NCI-H1105 treated with DMSO at 0.1 percent for 48 hours (cell line): ENCODE measurements around the gene MIOX.
"Not testable (repeated sequence)": the region's sequence is repeated elsewhere in the genome, so short reads cannot be mapped to it uniquely, and the experiment has no call there.

ENCODE experiments used
- DNase-seq: peaks from one replicate; lab custom pipeline; 2025; lab: John Stamatoyannopoulos, UW

The MIOX gene

DNA sequence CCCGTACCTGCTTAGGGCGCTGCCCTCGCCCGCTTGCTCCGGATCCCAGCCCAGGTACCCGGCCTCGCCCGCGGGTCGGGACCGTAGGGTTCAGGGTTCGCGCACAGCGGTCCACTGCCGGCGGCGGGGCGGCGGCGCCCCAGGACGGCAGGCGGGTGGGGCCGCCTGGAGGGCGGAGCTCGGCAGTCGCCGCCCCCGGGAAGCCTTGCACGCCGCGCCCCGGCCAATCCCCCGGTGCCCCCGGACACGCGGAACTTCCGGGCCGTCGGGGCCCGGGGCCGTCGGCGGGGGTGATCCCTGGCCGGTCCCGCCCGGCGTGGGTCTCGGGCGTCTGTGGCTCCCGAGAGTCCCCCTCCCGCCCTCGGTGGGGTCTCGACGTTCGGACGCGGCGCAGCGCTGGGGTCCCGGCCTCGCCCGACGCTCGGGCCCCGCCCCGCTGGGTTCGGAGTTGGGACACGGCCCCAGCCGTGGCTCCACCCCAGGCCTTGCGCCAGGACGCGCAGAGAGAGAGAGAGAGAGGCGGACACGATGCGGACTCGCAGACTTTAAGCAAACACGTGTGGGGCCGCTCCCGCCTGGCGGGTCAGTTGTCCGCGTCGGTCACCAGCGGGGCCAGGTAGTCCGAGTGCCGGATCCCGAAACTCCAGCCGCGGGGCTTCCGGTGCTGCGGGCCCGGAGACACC lies 43.4 kb downstream of the MIOX start, which contains the start of gene TYMP:
Gene TYMP (minus strand): TSS at position 116 of the 683 bp plus-strand sequence. CDS start 303 bp downstream, outside the sequence.
- DNase-seq, result no peak

- DNase-seq, result no peak
These were observed 43.9 kb downstream of the MIOX start for GRCh38 chr22:50530580-50530876.

DNA sequence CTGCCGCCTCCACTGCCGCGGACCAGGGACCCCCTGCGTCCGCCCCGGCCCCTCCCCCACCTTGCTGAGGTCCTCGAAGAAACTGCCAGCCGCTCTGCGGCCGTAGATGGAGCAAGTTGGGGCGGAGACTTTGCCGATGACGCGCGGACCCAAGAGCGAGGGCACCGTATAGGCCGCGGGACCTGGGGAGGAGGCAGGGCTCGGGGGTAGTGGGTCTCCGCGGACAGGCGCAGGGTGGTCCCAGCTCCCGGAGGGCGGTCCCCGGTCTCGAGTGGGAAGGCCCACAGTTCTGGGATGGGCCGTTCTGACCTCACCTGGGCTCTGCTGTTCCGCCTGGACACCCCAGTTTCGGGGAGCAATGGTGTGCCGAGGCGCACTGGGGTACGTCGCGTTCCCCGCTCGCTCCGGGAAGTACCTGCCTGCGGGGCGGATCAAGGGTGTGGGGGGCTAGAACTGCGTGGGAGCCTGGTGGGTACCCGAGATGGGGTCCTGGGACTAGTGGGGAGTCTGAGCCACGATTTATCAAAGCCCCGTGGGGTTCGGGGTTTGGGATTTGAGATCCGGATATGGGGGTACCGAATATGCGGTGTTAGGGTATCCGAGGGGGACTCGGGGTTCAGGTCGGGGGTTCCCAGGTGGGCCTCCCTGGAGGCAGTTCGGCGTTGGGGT lies 44.4 kb downstream of the MIOX start:
- peak; percentile 53 for DNase-seq

DNA sequence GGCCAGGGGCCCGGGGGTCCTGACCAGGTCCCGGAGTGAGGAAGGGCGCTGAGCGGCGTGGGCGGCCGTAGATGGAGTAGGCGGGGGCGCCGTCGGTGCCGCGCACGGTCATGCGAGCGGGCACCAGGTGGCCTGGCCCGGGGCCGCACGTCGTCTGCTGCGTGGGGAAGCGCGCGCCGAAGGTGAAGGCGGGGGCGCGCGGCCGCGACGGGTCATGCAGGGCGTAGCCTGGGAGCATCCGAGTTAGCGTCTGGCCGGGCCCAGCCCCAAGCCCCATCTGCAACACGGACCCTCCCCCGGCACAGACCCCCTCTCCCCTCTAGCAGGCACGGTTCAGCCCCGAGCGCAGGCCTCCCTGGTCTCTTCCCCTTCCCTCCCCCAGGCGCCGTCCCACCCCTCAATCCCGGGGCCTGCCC lies 44.9 kb downstream of the MIOX start:
- peak; percentile 34 for DNase-seq

DNA sequence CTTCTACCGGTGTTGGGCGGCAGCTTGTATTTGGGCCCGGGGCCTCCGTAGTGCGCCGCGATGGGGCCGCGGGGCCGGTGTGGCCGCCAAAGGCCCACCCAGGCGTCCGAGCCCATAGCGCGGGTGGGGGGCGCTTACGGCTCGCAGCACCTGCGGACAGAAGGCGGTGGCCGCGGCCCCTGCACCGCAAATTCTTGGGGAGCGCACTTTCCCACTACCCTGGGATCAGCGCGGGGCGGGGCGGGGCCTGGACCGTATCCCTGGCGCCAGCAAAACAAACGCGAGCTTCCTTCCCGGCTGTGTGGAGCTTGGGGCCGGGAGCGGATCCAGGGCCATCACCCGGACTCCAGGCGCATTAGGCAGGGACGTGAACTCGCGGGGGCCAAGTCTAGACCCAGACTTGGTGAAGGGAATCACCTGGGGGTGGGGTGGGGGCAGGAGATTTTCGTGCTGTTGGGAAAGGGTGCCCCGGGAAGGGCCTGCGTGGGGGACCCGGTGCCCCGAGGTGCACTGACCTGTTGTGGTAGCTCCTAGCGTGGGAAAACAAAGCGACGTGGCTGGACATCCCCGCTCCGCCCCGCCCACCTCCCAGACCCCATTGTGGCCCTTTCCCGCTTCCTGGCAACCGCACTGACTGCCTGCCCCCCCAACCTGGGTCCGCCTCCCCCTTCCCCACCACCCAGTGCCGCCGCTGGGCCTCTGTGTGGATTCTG lies 45.5 kb downstream of the MIOX start:
- peak; percentile 29 for DNase-seq

GRCh38 chr22:50532824-50533796 lies 46.5 kb downstream of the MIOX start:
- no peak for DNase-seq

- not testable (repeated sequence) for DNase-seq
These were observed 47.4 kb downstream of the MIOX start for GRCh38 chr22:50533856-50534711.

- no peak for DNase-seq
These were observed 48.5 kb downstream of the MIOX start for GRCh38 chr22:50535113-50535512.

- DNase-seq, result no peak
These were observed 49.6 kb downstream of the MIOX start for GRCh38 chr22:50536226-50536625.

DNA sequence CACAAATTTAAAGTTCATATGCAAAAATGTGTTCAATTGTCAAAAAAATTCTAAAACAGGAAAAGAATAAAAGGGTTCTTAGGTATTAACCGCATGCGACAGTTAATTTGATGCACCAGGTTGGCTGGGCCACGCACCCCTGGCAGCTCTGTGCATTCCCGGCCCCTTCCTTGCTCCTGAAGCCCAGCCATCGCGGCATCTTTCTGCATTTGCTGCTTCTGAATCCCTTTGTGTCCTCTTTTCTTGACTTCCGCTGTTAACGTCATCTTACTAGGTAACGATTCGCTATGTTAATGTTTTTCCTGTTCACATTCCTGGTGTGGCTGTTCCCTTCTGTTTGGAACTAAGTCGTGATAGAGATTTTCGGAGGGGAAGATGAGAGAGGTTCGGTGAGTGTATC lies 51.1 kb downstream of the MIOX start:
- DNase-seq, result no peak
